Testis (tissue), 2 donors: Measurements from ENCODE around the gene EPB41L2.

Source experiments
- CTCF ChIP-seq, 3 experiments: fragments of 450-650 bp in 2 of 3; fragments of 200-600 bp in 1 of 3; sonication (generic) in 1 of 3; IDR thresholded peaks; one replicate each; pipeline ENCODE4 v1.5.1; 2016 to 2019; ENCODE audit warnings: antibody characterized with exemption in 3 of 3, mild to moderate bottlenecking in 2 of 3, moderate library complexity in 1 of 3
- POLR2A ChIP-seq: fragments of 450-650 bp; IDR thresholded peaks from one replicate; pipeline ENCODE4 v1.6.1; 2017; ENCODE audit warnings: antibody characterized with exemption, mild to moderate bottlenecking, moderate library complexity

- TF ChIP-seq CTCF (IDR thresholded peaks at IDR 0.05) (no peak), POLR2A (no peak)
Observed at GRCh38 chr6:130944486-130944885, 118.6 kb downstream of the EPB41L2 start.
